ENCODE results near the gene PGRMC1.
A peak's percentile ranks its signal among the peaks of the same experiment; 100 is the strongest.
"Not testable (repeated sequence)": the region's sequence is repeated elsewhere in the genome, so short reads cannot be mapped to it uniquely, and the experiment has no call there.

Gene PGRMC1

DNA sequence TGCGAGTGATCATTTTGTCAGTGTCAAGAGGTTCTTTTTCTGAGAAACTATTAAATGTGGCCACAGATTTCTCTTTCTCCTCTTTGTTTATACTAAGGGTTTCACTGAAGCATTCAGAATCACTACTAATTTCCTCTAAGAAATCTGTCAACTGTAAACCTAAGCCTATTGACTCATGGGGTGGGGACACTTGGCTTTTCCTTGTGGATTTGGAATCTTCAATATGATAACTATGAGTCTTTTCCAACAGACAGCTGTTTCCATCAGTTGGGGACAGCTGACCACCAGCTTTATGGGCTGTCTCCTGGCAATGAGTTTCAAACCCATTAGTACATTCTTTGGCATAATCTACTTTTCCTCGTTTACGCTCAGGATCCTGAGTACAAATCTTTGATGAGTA, 13.8 kb downstream of the PGRMC1 start:
- Histone ChIP-seq H3K36me3 (replicated peaks) (peaks cover 2% of the 10 kb centered on the region), H3K4me3 (ENCODE audit: low read depth, low read length) (no peak overlapping the region), H3K27ac (no peak overlapping the region), H3K27me3 (replicated peaks) (no peaks in the 10 kb centered on the region)
- in situ Hi-C loops (cut with HindIII; ENCODE audit: low pct_ligation_motif_present, low sequenced_read_pairs), result no loop called here
- no peak for DNase-seq
- TF ChIP-seq, protein P1, sequence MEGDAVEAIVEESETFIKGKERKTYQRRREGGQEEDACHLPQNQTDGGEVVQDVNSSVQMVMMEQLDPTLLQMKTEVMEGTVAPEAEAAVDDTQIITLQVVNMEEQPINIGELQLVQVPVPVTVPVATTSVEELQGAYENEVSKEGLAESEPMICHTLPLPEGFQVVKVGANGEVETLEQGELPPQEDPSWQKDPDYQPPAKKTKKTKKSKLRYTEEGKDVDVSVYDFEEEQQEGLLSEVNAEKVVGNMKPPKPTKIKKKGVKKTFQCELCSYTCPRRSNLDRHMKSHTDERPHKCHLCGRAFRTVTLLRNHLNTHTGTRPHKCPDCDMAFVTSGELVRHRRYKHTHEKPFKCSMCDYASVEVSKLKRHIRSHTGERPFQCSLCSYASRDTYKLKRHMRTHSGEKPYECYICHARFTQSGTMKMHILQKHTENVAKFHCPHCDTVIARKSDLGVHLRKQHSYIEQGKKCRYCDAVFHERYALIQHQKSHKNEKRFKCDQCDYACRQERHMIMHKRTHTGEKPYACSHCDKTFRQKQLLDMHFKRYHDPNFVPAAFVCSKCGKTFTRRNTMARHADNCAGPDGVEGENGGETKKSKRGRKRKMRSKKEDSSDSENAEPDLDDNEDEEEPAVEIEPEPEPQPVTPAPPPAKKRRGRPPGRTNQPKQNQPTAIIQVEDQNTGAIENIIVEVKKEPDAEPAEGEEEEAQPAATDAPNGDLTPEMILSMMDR (IDR thresholded peaks at IDR 0.05; ENCODE audit: low read depth, low read length, missing control alignments), result no peak

DNA sequence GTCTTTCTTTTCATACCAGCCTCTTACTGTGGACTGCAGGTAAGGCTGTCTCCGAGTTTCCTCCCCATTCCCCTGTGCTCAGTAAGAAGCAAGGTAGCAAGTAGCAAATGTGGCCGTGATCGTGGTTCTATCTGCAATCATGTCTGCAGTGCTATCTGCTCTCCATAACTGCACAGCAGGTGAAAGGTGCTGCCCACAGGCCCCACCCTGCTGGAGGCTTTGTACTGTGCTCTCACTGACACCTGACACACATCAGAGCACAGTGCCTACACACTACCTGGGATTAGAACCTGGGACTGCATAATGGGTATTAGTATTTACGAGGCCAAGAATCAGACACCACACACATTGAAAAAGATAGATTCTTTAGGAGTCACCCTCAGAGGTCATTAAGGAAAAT, 15.3 kb downstream of the PGRMC1 start:
- Histone ChIP-seq H3K4me3 (ENCODE audit: low read depth, low read length) (no peak overlapping the region), H3K27ac (no peak overlapping the region), H3K36me3 (replicated peaks) (no peaks in the 10 kb centered on the region), H3K27me3 (replicated peaks) (no peaks in the 10 kb centered on the region)
- TF ChIP-seq, protein P1 (IDR thresholded peaks at IDR 0.05; ENCODE audit: low read depth, low read length, missing control alignments), result no peak
- no peak for DNase-seq
- in situ Hi-C loops (cut with HindIII; ENCODE audit: low pct_ligation_motif_present, low sequenced_read_pairs), result no loop called here

GRCh38 chrX:119252716-119253115, 16.6 kb downstream of the PGRMC1 start:
- no peak for DNase-seq
- Histone ChIP-seq H3K36me3 (replicated peaks) (no peaks in the 10 kb centered on the region), H3K4me3 (ENCODE audit: low read depth, low read length) (no peak overlapping the region), H3K27ac (no peak overlapping the region), H3K27me3 (replicated peaks) (no peaks in the 10 kb centered on the region)
- in situ Hi-C loops (cut with HindIII; ENCODE audit: low pct_ligation_motif_present, low sequenced_read_pairs), result no loop called here
- TF ChIP-seq, protein P1 (IDR thresholded peaks at IDR 0.05; ENCODE audit: low read depth, low read length, missing control alignments), result no peak

GRCh38 chrX:119266364-119266995, 30.4 kb downstream of the PGRMC1 start:
- TF ChIP-seq, protein P1 (IDR thresholded peaks at IDR 0.05; ENCODE audit: low read depth, low read length, missing control alignments), result peak; percentile 80
- Histone ChIP-seq H3K4me3 (ENCODE audit: low read depth, low read length) (no peak overlapping the region), H3K27me3 (replicated peaks) (no peaks in the 10 kb centered on the region), H3K36me3 (replicated peaks) (no peaks in the 10 kb centered on the region), H3K27ac (no peak overlapping the region)
- peak; percentile 8 for DNase-seq
- in situ Hi-C loops (cut with HindIII; ENCODE audit: low pct_ligation_motif_present, low sequenced_read_pairs), result no loop called here

DNA sequence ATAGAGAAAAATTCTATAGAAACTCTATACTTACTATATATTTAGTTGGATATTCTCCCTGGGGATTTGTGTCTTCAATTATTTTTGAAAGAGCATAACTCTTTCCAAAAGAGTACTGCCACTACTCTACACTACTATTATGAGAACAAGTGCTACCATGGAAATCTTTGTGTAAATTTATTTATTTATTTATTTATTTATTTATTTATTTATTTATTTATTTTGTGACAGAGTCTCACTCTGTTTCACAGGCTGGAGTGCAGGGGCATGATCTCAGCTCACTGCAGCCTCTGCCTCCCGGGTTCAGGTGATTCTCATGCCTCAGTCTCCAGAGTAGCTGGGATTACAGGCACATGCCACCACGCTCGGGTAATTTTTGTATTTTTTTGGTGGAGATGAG, 31.0 kb downstream of the PGRMC1 start:
- H3K27me3 ChIP-seq (replicated peaks); DNase-seq; H3K4me3 ChIP-seq (ENCODE audit: low read depth, low read length); H3K27ac ChIP-seq; H3K36me3 ChIP-seq (replicated peaks); in situ Hi-C loops (cut with HindIII; ENCODE audit: low pct_ligation_motif_present, low sequenced_read_pairs): not testable (repeated sequence)

DNA sequence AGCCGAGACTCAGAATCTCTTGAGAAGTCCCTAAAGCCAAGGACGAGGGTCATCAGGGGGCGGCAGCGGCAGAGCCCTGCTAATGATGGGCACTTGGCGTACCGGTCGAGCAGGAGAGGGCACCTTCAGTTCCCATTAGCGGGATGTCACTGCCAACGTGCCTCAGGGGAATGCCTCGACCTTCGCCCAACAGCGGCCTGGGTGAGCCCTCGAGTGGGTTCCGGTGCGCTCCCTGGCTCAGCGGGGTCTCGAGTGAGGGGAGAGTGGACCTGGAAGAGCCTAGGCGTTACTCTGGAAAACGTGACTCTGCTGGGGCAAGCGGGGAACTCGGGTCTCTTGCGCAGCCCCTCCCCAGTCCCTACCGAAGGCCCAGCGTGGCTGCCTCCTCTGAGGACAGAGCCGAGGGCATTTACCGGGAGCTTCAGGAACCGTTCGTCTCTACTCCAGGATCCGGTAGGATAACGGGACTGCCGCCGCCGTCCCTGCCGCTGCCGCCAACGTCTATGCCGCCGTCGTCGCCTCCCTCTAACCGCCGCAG, 36.9 kb downstream of the PGRMC1 start:
- DNase-seq, result no peak
- in situ Hi-C loops (cut with HindIII; ENCODE audit: low pct_ligation_motif_present, low sequenced_read_pairs), result no loop called here
- no peak overlapping the region for H3K27ac ChIP-seq

More for the DNA sequence above, 36.9 kb downstream of the PGRMC1 start:
- TF ChIP-seq, protein P1 (IDR thresholded peaks at IDR 0.05; ENCODE audit: low read depth, low read length, missing control alignments), result no peak
- H3K36me3 ChIP-seq (replicated peaks), result no peaks in the 10 kb centered on the region
- H3K4me3 ChIP-seq (ENCODE audit: low read depth, low read length), result peak overlapping the region; percentile 29
- no peaks in the 10 kb centered on the region for H3K27me3 ChIP-seq (replicated peaks)

All from brain microvascular endothelial cell (primary cell).